Smooth muscle cell (in vitro differentiated cells): Measurements from ENCODE around the gene PLA2R1. TPM values are rescaled to one million over a fixed set of nuclear protein-coding genes. Genes with fewer than 3 reads are reported as not detected.

Source experiments
- DNase-seq: peaks from one replicate; lab custom pipeline; 2025; ENCODE audit not compliant: unreplicated experiment; lab: John Stamatoyannopoulos, UW
- H2AFZ ChIP-seq: fragments of 200-600 bp; sonication (generic); 2 replicates; pipeline ENCODE4 v1.6.0; 2016; ENCODE audit warnings: antibody characterized with exemption, low read depth, mild to moderate bottlenecking
- H3F3A ChIP-seq: fragments of 200-600 bp; sonication (generic); 2 replicates; pipeline ENCODE4 v1.6.0; 2017; ENCODE audit warnings: antibody characterized with exemption, low read depth
- H3K27ac ChIP-seq: fragments of 200-600 bp; sonication (generic); 2 replicates; pipeline ENCODE4 v1.5.1; 2016; ENCODE audit warnings: low read depth, mild to moderate bottlenecking
- H3K27me3 ChIP-seq: fragments of 200-600 bp; sonication (generic); 2 replicates; pipeline ENCODE4 v1.6.1; 2016; ENCODE audit warnings: low read depth, mild to moderate bottlenecking
- H3K36me3 ChIP-seq: fragments of 200-600 bp; sonication (generic); 2 replicates; pipeline ENCODE4 v1.5.1; 2016; ENCODE audit warnings: low read depth
- H3K4me1 ChIP-seq: fragments of 200-600 bp; sonication (generic); 2 replicates; pipeline ENCODE4 v1.5.1; 2016; ENCODE audit warnings: low read depth
- H3K4me2 ChIP-seq: fragments of 200-600 bp; sonication (generic); 2 replicates; pipeline ENCODE4 v1.6.0; 2016; ENCODE audit warnings: mild to moderate bottlenecking
- H3K4me3 ChIP-seq: fragments of 200-600 bp; sonication (generic); 2 replicates; pipeline ENCODE4 v1.5.1; 2016; ENCODE audit warnings: mild to moderate bottlenecking
- H3K79me2 ChIP-seq: fragments of 200-600 bp; sonication (generic); 2 replicates; pipeline ENCODE4 v1.6.0; 2016; ENCODE audit warnings: low read depth, mild to moderate bottlenecking
- H3K9ac ChIP-seq: fragments of 200-600 bp; sonication (generic); 2 replicates; pipeline ENCODE4 v1.6.0; 2016; ENCODE audit warnings: low read depth
- H3K9me3 ChIP-seq: fragments of 200-600 bp; sonication (generic); replicated peaks from 2 replicates; pipeline ENCODE4 v1.5.1; 2016; ENCODE audit warnings: low read depth
- H4K20me1 ChIP-seq: fragments of 200-600 bp; sonication (generic); 2 replicates; pipeline ENCODE4 v1.6.0; 2016; ENCODE audit warnings: low read depth
- CTCF ChIP-seq: fragments of 200-600 bp; sonication (generic); IDR thresholded peaks from 2 replicates; pipeline ENCODE4 v1.5.1; 2017; ENCODE audit warnings: borderline replicate concordance, mild to moderate bottlenecking, antibody characterized with exemption; ENCODE audit not compliant: insufficient read depth, poor library complexity, severe bottlenecking
- WGBS: methylation state at CpG from one replicate; pipeline ENCODE4 v1.1.7; 2016; ENCODE audit warnings: low lambda C conversion rate; 5-methylcytosine and 5-hydroxymethylcytosine counted together
- polyA plus RNA-seq: library from polyadenylated mRNA; unstranded; fragments of >200 nt; fragmentation: Nextera tagmentation; extraction: Ambion mirVana; gene quantifications from 2 replicates; pipeline ENCODE4 v1.2.1, GENCODE V29; 2016
- total RNA-seq: library from RNA; depleted of rRNA; stranded (reverse); fragments of >200 nt; gene quantifications from 2 replicates; pipeline ENCODE4 v1.2.3, GENCODE V29; 2014

Gene PLA2R1
- total and polyA plus RNA-seq, 2 experiments from 2014 or later: 4.8 to 7.3 TPM

- no peak overlapping the region for H3K4me2 ChIP-seq
- H3K4me3 ChIP-seq: no peak overlapping the region
- no peaks in the 10 kb centered on the region for H3K4me1 ChIP-seq
- H3K9ac ChIP-seq: no peak overlapping the region
- H4K20me1 ChIP-seq: no peaks in the 10 kb centered on the region
- H2AFZ ChIP-seq: no peak overlapping the region
- peaks cover 3% of the 10 kb centered on the region for H3K79me2 ChIP-seq
- no peak for DNase-seq
- WGBS: 78% methylated on average over 7 of the region's 7 CpGs
- H3F3A ChIP-seq: no peaks in the 10 kb centered on the region
- H3K36me3 ChIP-seq: no peaks in the 10 kb centered on the region
- H3K9me3 ChIP-seq: no peaks in the 10 kb centered on the region
- no peak overlapping the region for H3K27ac ChIP-seq
- H3K27me3 ChIP-seq: no peaks in the 10 kb centered on the region
- no peak for TF ChIP-seq CTCF
Measured at GRCh38 chr2:160055726-160056108, 6.7 kb downstream of the PLA2R1 start.

- WGBS: 68% methylated on average over 7 of the region's 7 CpGs
- TF ChIP-seq CTCF: no peak
- H3K27me3 ChIP-seq: no peaks in the 10 kb centered on the region
- H3K79me2 ChIP-seq: peaks cover 3% of the 10 kb centered on the region
- no peak overlapping the region for H2AFZ ChIP-seq
- H3K27ac ChIP-seq: no peak overlapping the region
- no peak for DNase-seq
- H3K4me3 ChIP-seq: no peak overlapping the region
- H4K20me1 ChIP-seq: no peaks in the 10 kb centered on the region
- H3F3A ChIP-seq: no peaks in the 10 kb centered on the region
- no peaks in the 10 kb centered on the region for H3K36me3 ChIP-seq
- no peaks in the 10 kb centered on the region for H3K9me3 ChIP-seq
- H3K4me1 ChIP-seq: no peaks in the 10 kb centered on the region
- H3K4me2 ChIP-seq: no peak overlapping the region
- no peak overlapping the region for H3K9ac ChIP-seq
Measured at GRCh38 chr2:160054984-160055725, 7.3 kb downstream of the PLA2R1 start.

GRCh38 chr2:160053946-160054345 lies 8.5 kb downstream of the PLA2R1 start:
- no peaks in the 10 kb centered on the region for H4K20me1 ChIP-seq
- H3K79me2 ChIP-seq: no peaks in the 10 kb centered on the region
- no peak overlapping the region for H3K27ac ChIP-seq
- no peak for TF ChIP-seq CTCF
- DNase-seq: no peak
- H2AFZ ChIP-seq: no peak overlapping the region
- WGBS: 96% methylated on average over 2 of the region's 2 CpGs
- no peak overlapping the region for H3K9ac ChIP-seq
- no peaks in the 10 kb centered on the region for H3K9me3 ChIP-seq
- no peak overlapping the region for H3K4me3 ChIP-seq
- H3K27me3 ChIP-seq: no peaks in the 10 kb centered on the region
- no peaks in the 10 kb centered on the region for H3K36me3 ChIP-seq
- H3K4me1 ChIP-seq: no peaks in the 10 kb centered on the region
- no peak overlapping the region for H3K4me2 ChIP-seq
- no peaks in the 10 kb centered on the region for H3F3A ChIP-seq

GRCh38 chr2:160052531-160052930 lies 9.9 kb downstream of the PLA2R1 start:
- H3K9ac ChIP-seq: no peak overlapping the region
- no peak overlapping the region for H3K4me3 ChIP-seq
- TF ChIP-seq CTCF: no peak
- no peaks in the 10 kb centered on the region for H3K36me3 ChIP-seq
- H3K4me2 ChIP-seq: no peak overlapping the region
- H2AFZ ChIP-seq: no peak overlapping the region
- no peaks in the 10 kb centered on the region for H3K4me1 ChIP-seq
- no peaks in the 10 kb centered on the region for H3K79me2 ChIP-seq
- 75% methylated on average over 2 of the region's 2 CpGs for WGBS
- H4K20me1 ChIP-seq: no peaks in the 10 kb centered on the region
- DNase-seq: no peak
- no peaks in the 10 kb centered on the region for H3K27me3 ChIP-seq
- no peaks in the 10 kb centered on the region for H3F3A ChIP-seq
- H3K9me3 ChIP-seq: no peaks in the 10 kb centered on the region
- no peak overlapping the region for H3K27ac ChIP-seq
